HCT116 (cell line): ENCODE measurements around the gene SNAP47. TPM values are rescaled to one million over a fixed set of nuclear protein-coding genes. Genes with fewer than 3 reads are reported as not detected.

ENCODE experiments used
- ATAC-seq: fragments of 200-7000 bp; cut with Tn5 transposase; 2 replicates; pipeline ENCODE4 v1.9.1; 2020; ENCODE audit warnings: mild to moderate bottlenecking, moderate library complexity
- BruUV-seq: library from RNA; stranded (reverse); fragments of 400-500 nt; replicated peaks from 2 replicates; lab custom pipeline; 2021; lab: Mats Ljungman, UMichigan
- CTCF ChIA-PET: fragments of 300-600 bp; sonication (Branson Sonifier 250); formaldehyde crosslinking; loops from one replicate; lab custom pipeline; 2021; ENCODE audit warnings: antibody characterized with exemption; lab: Charles Lee
- POLR2A ChIA-PET: fragments of 300-600, 350-600 bp; sonication (Branson Sonifier 250); formaldehyde crosslinking; loops from one replicate; lab custom pipeline; 2021; ENCODE audit warnings: antibody characterized with exemption; lab: Charles Lee
- RAD21 ChIA-PET, 2 experiments: fragments of 300-600 bp; sonication (Branson Sonifier 250); formaldehyde crosslinking; loops; one replicate each; lab custom pipeline; 2023; ENCODE audit warnings: low total read pairs in 2 of 2; ENCODE audit not compliant: uncharacterized antibody in 2 of 2, unreplicated experiment in 2 of 2, low non-redundant PET in 1 of 2; lab: Charles Lee
- DNase-seq: peaks from one replicate; pipeline ENCODE4 v3.0.0-alpha.2; 2010; ENCODE audit warnings: low read depth, low spot score
- H2AFZ ChIP-seq: fragments of 200-600 bp; shearing (Covaris generic), sonication (generic); 2 replicates; pipeline ENCODE4 v1.6.1; 2017; ENCODE audit warnings: low read depth, mixed run types, mixed read lengths, antibody characterized with exemption, low read length; ENCODE audit not compliant: poor library complexity, severe bottlenecking
- H3K27ac ChIP-seq: 2 replicates; pipeline ENCODE4 v1.5.1; 2012; ENCODE audit warnings: low read depth, low read length
- H3K27me3 ChIP-seq: fragments of 200-600 bp; sonication (generic); 2 replicates; pipeline ENCODE4 v1.6.1; 2016; ENCODE audit warnings: mixed run types, low read length, mixed read lengths; ENCODE audit not compliant: insufficient read depth
- H3K36me3 ChIP-seq, 2 experiments: fragments of 200-500 bp in 1 of 2; fragments of 200-600 bp in 1 of 2; sonication (Bioruptor generic) in 1 of 2; sonication (generic) in 1 of 2; 2 replicates each; pipeline versions ENCODE4 v1.5.1 to v1.6.1; 2014 to 2016; ENCODE audit warnings: low read length in 2 of 2, inconsistent platforms in 1 of 2, mixed read lengths in 1 of 2, mixed run types in 1 of 2; ENCODE audit not compliant: insufficient read depth in 2 of 2, control insufficient read depth in 1 of 2
- H3K4me1 ChIP-seq, 2 experiments: fragments of 200-600 bp in 1 of 2; sonication (generic) in 1 of 2; 2 replicates each; pipeline versions ENCODE4 v1.5.1 to v1.6.1; 2012 to 2017; ENCODE audit warnings: low read length in 2 of 2, inconsistent platforms in 1 of 2, mild to moderate bottlenecking in 1 of 2, mixed read lengths in 1 of 2, mixed run types in 1 of 2, moderate library complexity in 1 of 2; ENCODE audit not compliant: insufficient read depth in 2 of 2, control insufficient read depth in 1 of 2
- H3K4me2 ChIP-seq: fragments of 200-600 bp; sonication (generic); 2 replicates; pipeline ENCODE4 v1.6.1; 2017; ENCODE audit warnings: mixed run types, low read length, mixed read lengths
- H3K4me3 ChIP-seq, 2 experiments: fragments of 200-600 bp in 1 of 2; sonication (generic) in 1 of 2; replicated peaks in 1 of 2; 2 replicates each; pipeline ENCODE4 v1.5.1; 2011 to 2016; ENCODE audit warnings: low read length in 2 of 2, control low read depth in 1 of 2, low read depth in 1 of 2, mild to moderate bottlenecking in 1 of 2, mixed read lengths in 1 of 2, mixed run types in 1 of 2
- H3K79me2 ChIP-seq: fragments of 200-600 bp; sonication (generic); 2 replicates; pipeline ENCODE4 v1.6.1; 2017; ENCODE audit warnings: mild to moderate bottlenecking, mixed run types, low read length, moderate library complexity, mixed read lengths; ENCODE audit not compliant: insufficient read depth
- H3K9ac ChIP-seq: fragments of 200-600 bp; sonication (generic); 2 replicates; pipeline ENCODE4 v1.6.1; 2016; ENCODE audit warnings: low read length, mixed read lengths
- H3K9me2 ChIP-seq: fragments of 200-600 bp; sonication (generic), shearing (Covaris generic); 2 replicates; pipeline ENCODE4 v1.6.1; 2017; ENCODE audit warnings: mixed run types, mild to moderate bottlenecking, moderate library complexity; ENCODE audit not compliant: insufficient read depth
- H3K9me3 ChIP-seq, 2 experiments: fragments of 200-500 bp in 1 of 2; fragments of 200-600 bp in 1 of 2; sonication (Bioruptor generic) in 1 of 2; sonication (generic) in 1 of 2; 2 replicates each; pipeline ENCODE4 v1.6.1; 2014 to 2017; ENCODE audit warnings: low read length in 2 of 2, mixed read lengths in 2 of 2, inconsistent platforms in 1 of 2, low read depth in 1 of 2, mild to moderate bottlenecking in 1 of 2, mixed run types in 1 of 2, moderate library complexity in 1 of 2; ENCODE audit not compliant: control insufficient read depth in 1 of 2, insufficient read depth in 1 of 2
- H4K20me1 ChIP-seq: fragments of 200-600 bp; sonication (generic), shearing (Covaris generic); 2 replicates; pipeline ENCODE4 v1.6.1; 2017; ENCODE audit warnings: mixed run types, mild to moderate bottlenecking, moderate library complexity; ENCODE audit not compliant: insufficient read depth
- CEBPB ChIP-seq: IDR thresholded peaks from 2 replicates; pipeline ENCODE4 v1.6.1; 2012; ENCODE audit warnings: low read depth
- CTCF ChIP-seq, 3 experiments: fragments of 200-600 bp in 1 of 3; sonication (generic) in 1 of 3; IDR thresholded peaks in 2 of 3; conservative IDR thresholded peaks in 1 of 3; 2 replicates each; pipeline ENCODE4 v1.5.1; 2012 to 2017; ENCODE audit warnings: low read depth in 2 of 3, low read length in 2 of 3, antibody characterized with exemption in 1 of 3, borderline replicate concordance in 1 of 3, control low read depth in 1 of 3, mild to moderate bottlenecking in 1 of 3, mixed read lengths in 1 of 3, mixed run types in 1 of 3, moderate library complexity in 1 of 3; ENCODE audit not compliant: insufficient read depth in 1 of 3
- JUND ChIP-seq: IDR thresholded peaks from 2 replicates; pipeline ENCODE4 v1.6.1; 2012
- RAD21 ChIP-seq: IDR thresholded peaks from 2 replicates; pipeline ENCODE4 v1.6.1; 2012; ENCODE audit warnings: low read depth, mild to moderate bottlenecking
- TCF7L2 ChIP-seq: IDR thresholded peaks from 2 replicates; pipeline ENCODE4 v1.7.0; 2011; ENCODE audit warnings: borderline replicate concordance, inconsistent platforms; ENCODE audit not compliant: insufficient read depth, insufficient read length; ENCODE audit errors: extremely low read depth
- ZBTB33 ChIP-seq: IDR thresholded peaks from 2 replicates; pipeline ENCODE4 v1.6.1; 2011; ENCODE audit warnings: mild to moderate bottlenecking, low read length, moderate library complexity; ENCODE audit not compliant: insufficient replicate concordance; ENCODE audit errors: extremely low read depth
- intact Hi-C: fragments of 100-400 bp; cut with micrococcal nuclease; formaldehyde crosslinking; loops from 2 replicates; pipeline ENCODE4 v1.10.0; 2022
- total RNA-seq: library from RNA; stranded (reverse); gene quantifications from one replicate; pipeline ENCODE4 v1.2.1, GENCODE V29; 2021; ENCODE audit not compliant: unreplicated experiment

The SNAP47 gene
- total RNA-seq, 1 experiment from 2014 or later, result 37.9 TPM

- intact Hi-C loops, result loop anchor here (10.0 kb wide), 1 partner anchor 306 kb away; no protein-coding TSS in a partner anchor
- POLR2A ChIA-PET, result no interaction called here
- Histone ChIP-seq H3K9me3 (no peaks in the 10 kb centered on the region), H3K4me3 (no peak overlapping the region), H3K36me3 (peaks cover 11 to 20% of the 10 kb centered on the region in 2 experiments; a peak in 3 of 4 replicates), H3K9me2 (no peaks in the 10 kb centered on the region), H2AFZ (no peak overlapping the region), H3K27me3 (no peaks in the 10 kb centered on the region), H3K4me2 (no peak overlapping the region), H3K79me2 (0 out of 2 replicates have a peak, but pooled peaks cover 10% of the 10 kb centered on the region), H3K27ac (no peak overlapping the region), H3K9ac (no peak overlapping the region), H4K20me1 (no peaks in the 10 kb centered on the region), H3K4me1 (peaks cover 0 to under 1% of the 10 kb centered on the region in 2 experiments; a peak in 1 of 4 replicates)
- ATAC-seq (no peak), DNase-seq (no peak)
- TF ChIP-seq RAD21 (no peak), CEBPB (no peak), ZBTB33 (no peak), TCF7L2 (no peak), JUND (no peak), CTCF (IDR thresholded peaks at IDR 0.05 in 2 of 3, conservative IDR thresholded peaks at IDR 0.05 in 1 of 3; ENCODE audit: borderline replicate concordance in 1 of 3, insufficient read depth in 1 of 3, low read depth in 2 of 3, low read length in 2 of 3) (no peak)
- RAD21 ChIA-PET, result no interaction called here
- CTCF ChIA-PET, result no interaction called here
- BruUV-seq, result no TSS peak
Measured at GRCh38 chr1:227769047-227769935, 34.1 kb downstream of the SNAP47 start.
